Hepatocyte (in vitro differentiated cells): ENCODE measurements around the gene LAMTOR1. TPM values are rescaled to one million over a fixed set of nuclear protein-coding genes. Genes with fewer than 3 reads are reported as not detected.

Experiments
- DNase-seq: peaks from one replicate; pipeline ENCODE4 v3.0.0-alpha.2; 2016; ENCODE audit warnings: low spot score
- H2AFZ ChIP-seq: fragments of 200-600 bp; sonication (generic); 2 replicates; pipeline ENCODE4 v1.6.0; 2016; ENCODE audit warnings: antibody characterized with exemption, mild to moderate bottlenecking
- H3K27ac ChIP-seq: fragments of 200-600 bp; sonication (generic); 2 replicates; pipeline ENCODE4 v1.5.1; 2016; ENCODE audit warnings: mild to moderate bottlenecking
- H3K27me3 ChIP-seq: fragments of 200-600 bp; sonication (generic); 2 replicates; pipeline ENCODE4 v1.6.1; 2016
- H3K36me3 ChIP-seq: fragments of 200-600 bp; sonication (generic); replicated peaks from 2 replicates; pipeline ENCODE4 v1.5.1; 2016; ENCODE audit warnings: low read depth; ENCODE audit not compliant: insufficient read depth
- H3K4me1 ChIP-seq: fragments of 200-600 bp; sonication (generic); 2 replicates; pipeline ENCODE4 v1.5.1; 2016; ENCODE audit warnings: mild to moderate bottlenecking, moderate library complexity; ENCODE audit not compliant: insufficient read depth
- H3K4me2 ChIP-seq: fragments of 200-600 bp; sonication (generic); 2 replicates; pipeline ENCODE4 v1.6.0; 2016
- H3K4me3 ChIP-seq: fragments of 200-600 bp; sonication (generic); 2 replicates; pipeline ENCODE4 v1.5.1; 2016; ENCODE audit warnings: mild to moderate bottlenecking
- H3K79me2 ChIP-seq: fragments of 200-600 bp; sonication (generic); 2 replicates; pipeline ENCODE4 v1.6.0; 2017; ENCODE audit warnings: mild to moderate bottlenecking
- H3K9me2 ChIP-seq: fragments of 200-600 bp; sonication (generic); replicated peaks from 2 replicates; pipeline ENCODE4 v1.6.0; 2017; ENCODE audit warnings: mild to moderate bottlenecking; ENCODE audit not compliant: insufficient read depth
- H3K9me3 ChIP-seq: fragments of 200-600 bp; sonication (generic); 2 replicates; pipeline ENCODE4 v1.5.1; 2016; ENCODE audit warnings: low read depth, mild to moderate bottlenecking
- H4K20me1 ChIP-seq: fragments of 200-600 bp; sonication (generic); 2 replicates; pipeline ENCODE4 v1.6.0; 2016; ENCODE audit warnings: mild to moderate bottlenecking; ENCODE audit not compliant: insufficient read depth, poor library complexity, severe bottlenecking
- EZH2 ChIP-seq: fragments of 200-600 bp; sonication (generic); IDR thresholded peaks from 2 replicates; pipeline ENCODE4 v1.6.1; 2016; ENCODE audit warnings: antibody characterized with exemption, mild to moderate bottlenecking, borderline replicate concordance
- EZH2phosphoT487 ChIP-seq: fragments of 200-600 bp; sonication (generic); IDR thresholded peaks from one replicate; pipeline ENCODE4 v1.6.1; 2018; ENCODE audit warnings: antibody characterized with exemption, mild to moderate bottlenecking, low read depth, moderate library complexity; ENCODE audit not compliant: unreplicated experiment, severe bottlenecking
- WGBS: methylation state at CpG from one replicate; pipeline ENCODE4 v1.1.6; 2016; ENCODE audit warnings: low lambda C conversion rate; ENCODE audit errors: missing lambda C conversion rate; 5-methylcytosine and 5-hydroxymethylcytosine counted together
- polyA plus RNA-seq: library from polyadenylated mRNA; unstranded; fragments of >200 nt; fragmentation: Nextera tagmentation; extraction: Ambion mirVana; gene quantifications from 2 replicates; pipeline ENCODE4 v1.2.1, GENCODE V29; 2016
- total RNA-seq: library from RNA; depleted of rRNA; stranded (reverse); fragments of >200 nt; gene quantifications from 2 replicates; pipeline ENCODE4 v1.2.3, GENCODE V29; 2014
- TF ChIP-seq, protein P1 (sequence below): fragments of 200-600 bp; sonication (generic); IDR thresholded peaks from 2 replicates; pipeline ENCODE4 v1.5.1; 2016; ENCODE audit warnings: antibody characterized with exemption, mild to moderate bottlenecking; ENCODE audit not compliant: poor library complexity

LAMTOR1 gene
- total and polyA plus RNA-seq, 2 experiments from 2014 or later = 109 to 181 TPM

DNA sequence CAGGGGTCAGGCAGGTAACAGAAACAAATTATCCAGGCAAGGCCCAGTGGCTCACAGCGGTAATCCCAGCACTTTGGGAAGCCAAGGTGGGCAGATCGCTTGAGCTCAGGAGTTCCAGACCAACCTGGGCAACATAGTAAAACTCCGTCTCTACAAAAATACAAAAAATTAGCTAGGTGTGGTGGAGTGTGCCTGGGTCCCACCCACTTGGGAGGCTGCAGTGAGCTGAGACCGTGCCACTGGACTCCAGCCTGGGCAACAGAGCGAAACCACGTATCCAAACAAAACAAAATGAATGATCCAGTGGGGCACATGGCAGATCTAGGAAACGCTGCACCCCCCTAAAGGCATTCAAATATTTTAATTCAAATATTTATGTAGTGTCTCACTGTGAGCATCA lies 32.6 kb downstream of the LAMTOR1 start:
- peaks cover 93% of the 10 kb centered on the region for H3K79me2 ChIP-seq
- 97% methylated on average over 7 of the region's 7 CpGs for WGBS

DNA sequence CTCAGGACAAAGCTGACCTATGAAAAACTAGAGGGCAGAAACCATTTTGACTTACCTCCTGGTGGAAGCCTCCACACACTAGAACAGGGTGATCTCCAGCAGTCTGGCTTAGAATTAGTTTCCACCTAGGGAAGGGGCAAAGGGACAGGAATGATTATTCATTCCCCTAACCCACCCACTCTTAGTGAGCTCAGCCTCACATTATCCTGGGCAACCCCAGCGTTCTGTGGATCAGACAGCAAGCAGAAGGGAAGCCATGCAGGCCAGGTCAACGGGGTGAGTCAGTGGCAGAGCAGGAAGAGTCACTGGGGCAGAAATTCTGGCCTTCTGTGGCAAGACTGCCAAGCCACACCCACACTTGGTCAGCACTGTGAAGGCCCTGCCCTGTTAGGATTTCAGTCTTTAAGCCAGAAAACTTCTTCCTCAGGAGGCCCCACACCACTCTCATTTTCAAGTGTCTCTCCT lies 33.3 kb downstream of the LAMTOR1 start:
- Histone ChIP-seq H3K4me3 (no peak overlapping the region), H3K79me2 (peaks cover 91% of the 10 kb centered on the region), H2AFZ (no peak overlapping the region), H3K4me2 (peak overlapping the region; percentile 59), H3K27me3 (no peaks in the 10 kb centered on the region), H3K4me1 (peaks cover 17% of the 10 kb centered on the region), H3K27ac (peak overlapping the region; percentile 95), H3K9me2 (no peaks in the 10 kb centered on the region), H3K36me3 (no peaks in the 10 kb centered on the region), H3K9me3 (no peaks in the 10 kb centered on the region), H4K20me1 (no peaks in the 10 kb centered on the region)
- 31% methylated on average over 2 of the region's 2 CpGs for WGBS
- peak; percentile 81 for DNase-seq
- TF ChIP-seq, protein P1, sequence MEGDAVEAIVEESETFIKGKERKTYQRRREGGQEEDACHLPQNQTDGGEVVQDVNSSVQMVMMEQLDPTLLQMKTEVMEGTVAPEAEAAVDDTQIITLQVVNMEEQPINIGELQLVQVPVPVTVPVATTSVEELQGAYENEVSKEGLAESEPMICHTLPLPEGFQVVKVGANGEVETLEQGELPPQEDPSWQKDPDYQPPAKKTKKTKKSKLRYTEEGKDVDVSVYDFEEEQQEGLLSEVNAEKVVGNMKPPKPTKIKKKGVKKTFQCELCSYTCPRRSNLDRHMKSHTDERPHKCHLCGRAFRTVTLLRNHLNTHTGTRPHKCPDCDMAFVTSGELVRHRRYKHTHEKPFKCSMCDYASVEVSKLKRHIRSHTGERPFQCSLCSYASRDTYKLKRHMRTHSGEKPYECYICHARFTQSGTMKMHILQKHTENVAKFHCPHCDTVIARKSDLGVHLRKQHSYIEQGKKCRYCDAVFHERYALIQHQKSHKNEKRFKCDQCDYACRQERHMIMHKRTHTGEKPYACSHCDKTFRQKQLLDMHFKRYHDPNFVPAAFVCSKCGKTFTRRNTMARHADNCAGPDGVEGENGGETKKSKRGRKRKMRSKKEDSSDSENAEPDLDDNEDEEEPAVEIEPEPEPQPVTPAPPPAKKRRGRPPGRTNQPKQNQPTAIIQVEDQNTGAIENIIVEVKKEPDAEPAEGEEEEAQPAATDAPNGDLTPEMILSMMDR = no peak
- TF ChIP-seq EZH2phosphoT487 = no peak
- no peak for TF ChIP-seq EZH2

More for the DNA sequence above, 32.6 kb downstream of the LAMTOR1 start:
- peak overlapping the region; percentile 59 for H3K4me2 ChIP-seq
- H3K27ac ChIP-seq = peak overlapping the region; percentile 95
- H3K4me1 ChIP-seq = peaks cover 17% of the 10 kb centered on the region
- H3K9me3 ChIP-seq = no peaks in the 10 kb centered on the region
- no peak overlapping the region for H3K4me3 ChIP-seq
- H4K20me1 ChIP-seq = no peaks in the 10 kb centered on the region
- TF ChIP-seq EZH2phosphoT487 (no peak), EZH2 (no peak)
- TF ChIP-seq, protein P1 = no peak
- no peaks in the 10 kb centered on the region for H3K27me3 ChIP-seq
- H2AFZ ChIP-seq = no peak overlapping the region
- no peaks in the 10 kb centered on the region for H3K36me3 ChIP-seq
- DNase-seq = no peak
- H3K9me2 ChIP-seq = no peaks in the 10 kb centered on the region

DNA sequence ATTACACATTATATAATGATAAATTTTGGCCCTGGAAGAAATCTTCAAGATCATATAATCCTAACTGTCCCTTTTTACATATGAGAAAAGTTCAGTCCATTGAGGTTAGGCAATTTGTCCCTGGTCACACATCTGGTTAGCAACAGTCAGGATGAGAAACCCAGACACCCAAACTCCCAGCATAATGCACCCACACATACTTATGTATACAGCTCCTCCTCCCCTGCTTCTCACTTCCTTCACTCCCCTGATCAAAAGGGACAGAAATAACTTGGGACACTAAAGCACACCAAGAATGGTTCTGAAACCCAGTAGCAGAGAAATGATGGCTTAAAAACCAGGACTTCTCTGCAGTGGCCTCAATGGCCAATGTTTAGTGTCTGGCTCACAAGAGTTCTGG lies 33.9 kb downstream of the LAMTOR1 start:
- peak overlapping the region; percentile 4 for H3K4me2 ChIP-seq
- no peaks in the 10 kb centered on the region for H3K9me2 ChIP-seq
- no peaks in the 10 kb centered on the region for H3K27me3 ChIP-seq
- H3K4me3 ChIP-seq = no peak overlapping the region
- H3K79me2 ChIP-seq = peaks cover 91% of the 10 kb centered on the region
- H3K4me1 ChIP-seq = peaks cover 17% of the 10 kb centered on the region
- H3K36me3 ChIP-seq = no peaks in the 10 kb centered on the region
- H3K9me3 ChIP-seq = no peaks in the 10 kb centered on the region
- H4K20me1 ChIP-seq = no peaks in the 10 kb centered on the region
- DNase-seq = no peak
- TF ChIP-seq EZH2 = no peak
- no peak for TF ChIP-seq EZH2phosphoT487
- TF ChIP-seq, protein P1 = no peak
- peak overlapping the region; percentile 95 for H3K27ac ChIP-seq
- H2AFZ ChIP-seq = no peak overlapping the region

DNA sequence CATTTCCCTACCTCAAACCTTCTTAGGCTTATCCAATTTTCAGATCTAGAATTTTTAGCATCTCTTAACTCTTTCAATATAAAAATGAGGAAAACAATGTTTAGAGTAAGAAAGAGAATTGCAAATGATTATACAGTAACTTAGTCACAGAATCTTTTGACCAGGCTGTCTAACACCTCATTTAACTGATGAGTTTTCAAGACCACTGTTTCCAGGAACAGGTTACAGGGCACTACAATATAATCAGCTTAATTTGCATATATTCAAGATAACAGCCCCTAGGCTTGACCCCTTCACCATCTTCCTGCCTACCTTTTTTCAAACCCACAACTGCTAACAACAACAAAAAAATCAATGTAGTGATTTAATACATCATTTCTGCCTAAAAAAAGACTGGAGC lies 35.4 kb downstream of the LAMTOR1 start:
- Histone ChIP-seq H3K4me2 (no peak overlapping the region), H4K20me1 (no peaks in the 10 kb centered on the region), H3K27me3 (no peaks in the 10 kb centered on the region), H3K9me2 (no peaks in the 10 kb centered on the region), H2AFZ (no peak overlapping the region), H3K4me3 (no peak overlapping the region), H3K36me3 (no peaks in the 10 kb centered on the region), H3K79me2 (peaks cover 84% of the 10 kb centered on the region), H3K9me3 (no peaks in the 10 kb centered on the region), H3K27ac (no peak overlapping the region), H3K4me1 (peaks cover 17% of the 10 kb centered on the region)
- DNase-seq = no peak
- TF ChIP-seq, protein P1 = no peak
- TF ChIP-seq EZH2phosphoT487 = no peak
- TF ChIP-seq EZH2 = no peak
